H1 (cell line): ENCODE data around the gene CCDC9B.

Source experiments
- ASH2L ChIP-seq: fragments of 200-600, 300-600 bp; sonication (generic); IDR thresholded peaks from one replicate; pipeline ENCODE4 v1.7.1; 2017; ENCODE audit warnings: low read length
- EP300 ChIP-seq, 2 experiments: IDR thresholded peaks; 1 replicate in 1 of 2; 2 replicates in 1 of 2; pipeline ENCODE4 v1.6.1; 2011 to 2012; ENCODE audit warnings: low read depth in 2 of 2, low read length in 2 of 2, mild to moderate bottlenecking in 2 of 2, borderline replicate concordance in 1 of 2, inconsistent platforms in 1 of 2, moderate library complexity in 1 of 2
- EZH2 ChIP-seq: fragments of 200-600 bp; sonication (generic); IDR thresholded peaks from 2 replicates; pipeline ENCODE4 v1.7.1; 2012; ENCODE audit warnings: low read depth, mild to moderate bottlenecking, moderate library complexity, low read length, inconsistent platforms; ENCODE audit not compliant: severe bottlenecking
- GABPA ChIP-seq: IDR thresholded peaks from 2 replicates; pipeline ENCODE4 v1.6.1; 2011; ENCODE audit warnings: mild to moderate bottlenecking, low read length, moderate library complexity, borderline replicate concordance; ENCODE audit not compliant: insufficient read depth
- POLR2A ChIP-seq, 2 experiments: IDR thresholded peaks; 1 replicate in 1 of 2; 2 replicates in 1 of 2; pipeline ENCODE4 v1.6.1; 2011; ENCODE audit warnings: low read depth in 2 of 2, low read length in 2 of 2, mild to moderate bottlenecking in 2 of 2; ENCODE audit errors: control extremely low read depth in 1 of 2
- POLR2AphosphoS5 ChIP-seq: IDR thresholded peaks from 2 replicates; pipeline ENCODE4 v1.6.1; 2011; ENCODE audit warnings: low read depth, low read length
- RBBP5 ChIP-seq: IDR thresholded peaks from 2 replicates; pipeline ENCODE4 v1.7.1; 2012; ENCODE audit warnings: low read depth, mild to moderate bottlenecking, inconsistent platforms, low read length, moderate library complexity, borderline replicate concordance
- SIN3A ChIP-seq, 2 experiments: IDR thresholded peaks in 1 of 2; conservative IDR thresholded peaks in 1 of 2; 2 replicates each; pipeline ENCODE4 v1.6.1; 2011 to 2012; ENCODE audit warnings: low read length in 2 of 2, improper control_type of control experiment in 1 of 2, low read depth in 1 of 2, mild to moderate bottlenecking in 1 of 2
- SP1 ChIP-seq: IDR thresholded peaks from 2 replicates; pipeline ENCODE4 v1.6.1; 2011; ENCODE audit warnings: low read depth, low read length
- TF ChIP-seq, protein P1 (sequence below), 3 experiments: IDR thresholded peaks; 1 replicate in 2 of 3; 2 replicates in 1 of 3; pipeline versions ENCODE4 v1.5.1 to v1.6.1; 2011; ENCODE audit warnings: low read length in 3 of 3, mild to moderate bottlenecking in 3 of 3, inconsistent platforms in 2 of 3, low read depth in 1 of 3, moderate library complexity in 1 of 3; ENCODE audit not compliant: insufficient read depth in 1 of 3; ENCODE audit errors: control extremely low read depth in 1 of 3
- TF ChIP-seq, protein P2 (sequence below): IDR thresholded peaks from 2 replicates; pipeline ENCODE4 v1.6.1; 2011; ENCODE audit warnings: low read length, improper control_type of control experiment
- TF ChIP-seq, protein P3 (sequence below): IDR thresholded peaks from 2 replicates; pipeline ENCODE4 v1.6.1; 2012; ENCODE audit warnings: inconsistent platforms

DNA sequence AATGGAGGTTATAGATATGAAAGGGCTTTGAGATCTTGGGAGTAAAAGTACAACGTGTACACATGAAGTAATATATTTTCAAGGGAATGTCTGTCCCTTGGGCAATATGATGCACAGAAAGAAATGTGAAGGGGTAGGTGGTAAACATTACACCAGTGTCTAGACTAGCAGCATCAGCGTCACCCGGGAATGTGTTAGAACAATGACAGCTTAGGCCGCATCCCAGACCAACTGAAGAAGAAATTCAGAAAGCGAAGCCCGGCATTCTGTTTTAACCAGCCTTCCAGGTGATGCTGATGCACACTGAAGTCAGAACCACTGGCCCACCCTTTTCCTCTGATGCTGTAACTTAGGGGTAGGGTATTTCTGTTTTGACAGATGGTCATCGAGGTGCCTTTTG, 10.9 kb downstream of the CCDC9B start:
- TF ChIP-seq SP1 = no peak
- TF ChIP-seq RBBP5 = no peak
- TF ChIP-seq, protein P1, sequence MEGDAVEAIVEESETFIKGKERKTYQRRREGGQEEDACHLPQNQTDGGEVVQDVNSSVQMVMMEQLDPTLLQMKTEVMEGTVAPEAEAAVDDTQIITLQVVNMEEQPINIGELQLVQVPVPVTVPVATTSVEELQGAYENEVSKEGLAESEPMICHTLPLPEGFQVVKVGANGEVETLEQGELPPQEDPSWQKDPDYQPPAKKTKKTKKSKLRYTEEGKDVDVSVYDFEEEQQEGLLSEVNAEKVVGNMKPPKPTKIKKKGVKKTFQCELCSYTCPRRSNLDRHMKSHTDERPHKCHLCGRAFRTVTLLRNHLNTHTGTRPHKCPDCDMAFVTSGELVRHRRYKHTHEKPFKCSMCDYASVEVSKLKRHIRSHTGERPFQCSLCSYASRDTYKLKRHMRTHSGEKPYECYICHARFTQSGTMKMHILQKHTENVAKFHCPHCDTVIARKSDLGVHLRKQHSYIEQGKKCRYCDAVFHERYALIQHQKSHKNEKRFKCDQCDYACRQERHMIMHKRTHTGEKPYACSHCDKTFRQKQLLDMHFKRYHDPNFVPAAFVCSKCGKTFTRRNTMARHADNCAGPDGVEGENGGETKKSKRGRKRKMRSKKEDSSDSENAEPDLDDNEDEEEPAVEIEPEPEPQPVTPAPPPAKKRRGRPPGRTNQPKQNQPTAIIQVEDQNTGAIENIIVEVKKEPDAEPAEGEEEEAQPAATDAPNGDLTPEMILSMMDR (IDR thresholded peaks at IDR 0.05; ENCODE audit: control extremely low read depth in 1 of 3, insufficient read depth in 1 of 3, low read depth in 1 of 3, low read length in 3 of 3) = no peak
- TF ChIP-seq EP300 (IDR thresholded peaks at IDR 0.05; ENCODE audit: borderline replicate concordance in 1 of 2, low read depth in 2 of 2, low read length in 2 of 2) = no peak
- no peak for TF ChIP-seq POLR2A (IDR thresholded peaks at IDR 0.05; ENCODE audit: control extremely low read depth in 1 of 2, low read depth in 2 of 2, low read length in 2 of 2)
- TF ChIP-seq SIN3A (conservative IDR thresholded peaks at IDR 0.05 in 1 of 2, IDR thresholded peaks at IDR 0.05 in 1 of 2; ENCODE audit: low read depth in 1 of 2, low read length in 2 of 2) = no peak
- TF ChIP-seq EZH2 = no peak
- TF ChIP-seq GABPA = no peak
- TF ChIP-seq, protein P2, sequence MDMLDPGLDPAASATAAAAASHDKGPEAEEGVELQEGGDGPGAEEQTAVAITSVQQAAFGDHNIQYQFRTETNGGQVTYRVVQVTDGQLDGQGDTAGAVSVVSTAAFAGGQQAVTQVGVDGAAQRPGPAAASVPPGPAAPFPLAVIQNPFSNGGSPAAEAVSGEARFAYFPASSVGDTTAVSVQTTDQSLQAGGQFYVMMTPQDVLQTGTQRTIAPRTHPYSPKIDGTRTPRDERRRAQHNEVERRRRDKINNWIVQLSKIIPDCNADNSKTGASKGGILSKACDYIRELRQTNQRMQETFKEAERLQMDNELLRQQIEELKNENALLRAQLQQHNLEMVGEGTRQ = no peak
- TF ChIP-seq, protein P3, sequence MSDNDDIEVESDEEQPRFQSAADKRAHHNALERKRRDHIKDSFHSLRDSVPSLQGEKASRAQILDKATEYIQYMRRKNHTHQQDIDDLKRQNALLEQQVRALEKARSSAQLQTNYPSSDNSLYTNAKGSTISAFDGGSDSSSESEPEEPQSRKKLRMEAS = no peak
- TF ChIP-seq ASH2L = no peak
- TF ChIP-seq POLR2AphosphoS5 = no peak
